GM18517 (cell line): Measurements from ENCODE around the gene NAV1.

Experiments used
- ATAC-seq: cut with Tn5 transposase; IDR thresholded peaks from one replicate; pipeline ENCODE4 v1.9.1; 2021; ENCODE audit warnings: mild to moderate bottlenecking, moderate library complexity; ENCODE audit not compliant: unreplicated experiment

NAV1 gene

GRCh38 chr1:201502511-201502857 is 36.4 kb upstream of the NAV1 start:
- ATAC-seq, result no peak

GRCh38 chr1:201503397-201504176 is 35.3 kb upstream of the NAV1 start:
- ATAC-seq, result no peak

- ATAC-seq, result no peak
Observed at GRCh38 chr1:201504179-201504631, 34.7 kb upstream of the NAV1 start.

- ATAC-seq, result no peak
Observed at GRCh38 chr1:201504799-201505502, 34.0 kb upstream of the NAV1 start.

- ATAC-seq, result no peak
Observed at GRCh38 chr1:201505503-201505890, 33.4 kb upstream of the NAV1 start.

- ATAC-seq, result no peak
Observed at GRCh38 chr1:201506092-201506491, 32.8 kb upstream of the NAV1 start.

GRCh38 chr1:201506557-201507359 is 32.2 kb upstream of the NAV1 start, which contains the start of gene CSRP1:
Gene CSRP1, minus strand, starts transcription at chr1:201507123. Its CDS starts 10,820 bp downstream, at chr1:201496303.
- peak; percentile 70 for ATAC-seq

- peak; percentile 15 for ATAC-seq
Observed at GRCh38 chr1:201507360-201507675, 31.6 kb upstream of the NAV1 start.

GRCh38 chr1:201508809-201509208 is 30.1 kb upstream of the NAV1 start:
- no peak for ATAC-seq

GRCh38 chr1:201509601-201510374 is 29.1 kb upstream of the NAV1 start:
- no peak for ATAC-seq

GRCh38 chr1:201510734-201511133 is 28.2 kb upstream of the NAV1 start:
- no peak for ATAC-seq

- ATAC-seq, result no peak
Observed at GRCh38 chr1:201511396-201511940, 27.5 kb upstream of the NAV1 start.

- ATAC-seq, result no peak
Observed at GRCh38 chr1:201511941-201512539, 26.9 kb upstream of the NAV1 start.

GRCh38 chr1:201513498-201514243 is 25.3 kb upstream of the NAV1 start:
- no peak for ATAC-seq

- ATAC-seq, result no peak
Observed at GRCh38 chr1:201514466-201514865, 24.5 kb upstream of the NAV1 start.

GRCh38 chr1:201515062-201515750 is 23.7 kb upstream of the NAV1 start:
- no peak for ATAC-seq

- no peak for ATAC-seq
Observed at GRCh38 chr1:201515895-201516294, 23.0 kb upstream of the NAV1 start.

GRCh38 chr1:201516511-201517127 is 22.3 kb upstream of the NAV1 start:
- no peak for ATAC-seq
